ENCODE measurements around the gene MRPS22. TPM values are rescaled to one million over a fixed set of nuclear protein-coding genes. Genes with fewer than 3 reads are reported as not detected.

Gene MRPS22
- total and polyA plus RNA-seq, 12 donors = 49.8 to 105 (median 83.6) TPM

- Histone ChIP-seq H3K27me3 (peaks cover 0 to 26% (median 12%) of the 10 kb centered on the region in 7 donors), H3K27ac (no peak overlapping the region), H3K9me3 (no peaks in the 10 kb centered on the region), H3K4me1 (no peaks in the 10 kb centered on the region), H3K36me3 (no peaks in the 10 kb centered on the region), H3K4me3 (no peak overlapping the region)
- WGBS, 2 donors = 46 to 59% methylated on average over 1 of the region's 1 CpG
- TF ChIP-seq CTCF (IDR thresholded peaks at IDR 0.05) = no peak
- DNase-seq = no peak
- no peak for ATAC-seq
- intact Hi-C loops (cut with DNase I) = no loop called here
Observed at GRCh38 chr3:139311557-139311956, 32.3 kb upstream of the MRPS22 start.

- WGBS, 2 donors = 92 to 94% methylated on average over 1 of the region's 1 CpG
- TF ChIP-seq CTCF (IDR thresholded peaks at IDR 0.05) = no peak
- ATAC-seq = no peak
- Histone ChIP-seq H3K4me3 (no peak overlapping the region), H3K27me3 (peaks cover 0 to 33% (median 12%) of the 10 kb centered on the region in 7 donors), H3K27ac (no peak overlapping the region), H3K36me3 (no peaks in the 10 kb centered on the region), H3K4me1 (no peaks in the 10 kb centered on the region), H3K9me3 (no peaks in the 10 kb centered on the region)
- DNase-seq = no peak
- intact Hi-C loops (cut with DNase I) = no loop called here
Observed at GRCh38 chr3:139312416-139312815, 31.4 kb upstream of the MRPS22 start.

- DNase-seq (no peak), ATAC-seq (no peak)
- H3K9me3 ChIP-seq = no peaks in the 10 kb centered on the region
- H3K36me3 ChIP-seq = no peaks in the 10 kb centered on the region
- WGBS, 2 donors = 81 to 87% methylated on average over 2 of the region's 2 CpGs
- no peaks in the 10 kb centered on the region for H3K4me1 ChIP-seq
- TF ChIP-seq CTCF (IDR thresholded peaks at IDR 0.05) = no peak
- H3K27ac ChIP-seq = no peak overlapping the region
- peaks cover 0 to 37% (median 15%) of the 10 kb centered on the region in 7 donors for H3K27me3 ChIP-seq
- no peak overlapping the region for H3K4me3 ChIP-seq
- intact Hi-C loops (cut with DNase I) = no loop called here
Observed at GRCh38 chr3:139312959-139313358, 30.9 kb upstream of the MRPS22 start.

- H3K27me3 ChIP-seq = peaks cover 0 to 42% (median 25%) of the 10 kb centered on the region in 7 donors
- ATAC-seq (no peak), DNase-seq (no peak)
- H3K4me3 ChIP-seq = no peak overlapping the region
- intact Hi-C loops (cut with DNase I) = no loop called here
- 82 to 86% methylated on average over 5 of the region's 5 CpGs for WGBS, 2 donors
- TF ChIP-seq CTCF (IDR thresholded peaks at IDR 0.05) = no peak
- no peak overlapping the region for H3K27ac ChIP-seq
- no peaks in the 10 kb centered on the region for H3K36me3 ChIP-seq
- H3K9me3 ChIP-seq = no peaks in the 10 kb centered on the region
- no peaks in the 10 kb centered on the region for H3K4me1 ChIP-seq
Observed at GRCh38 chr3:139313921-139314320, 29.9 kb upstream of the MRPS22 start.
